Islet of Langerhans (tissue), 1 donor: ENCODE results near the gene UGT1A3.
"Not testable (repeated sequence)": the region's sequence is repeated elsewhere in the genome, so short reads cannot be mapped to it uniquely, and the experiment has no call there.

Source experiments
- FAIRE-seq: peaks from one replicate; lab custom pipeline; 2011; peaks lifted over from hg19 to GRCh38; lab: Jason Lieb, UNC

Gene UGT1A3

DNA sequence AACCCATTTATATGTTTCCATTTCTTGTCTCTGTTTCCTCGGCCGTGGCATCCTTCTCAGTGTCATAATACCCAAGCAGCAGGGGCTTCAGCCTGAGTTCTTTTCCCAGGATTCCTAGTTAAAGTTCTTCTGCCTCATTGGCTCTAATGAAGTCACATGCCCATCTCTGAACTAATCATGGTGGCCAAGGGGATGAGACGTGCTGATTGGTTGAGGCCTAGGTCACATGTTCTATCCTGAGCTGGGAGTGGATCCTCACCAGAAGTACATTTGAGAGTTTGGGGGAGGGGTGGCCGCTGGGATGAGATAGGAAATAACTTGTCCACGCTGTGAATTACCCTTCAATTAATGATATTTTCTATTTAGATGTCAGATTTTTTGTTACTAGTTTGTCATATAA is 19.9 kb upstream of the UGT1A3 start:
- no peak for FAIRE-seq

DNA sequence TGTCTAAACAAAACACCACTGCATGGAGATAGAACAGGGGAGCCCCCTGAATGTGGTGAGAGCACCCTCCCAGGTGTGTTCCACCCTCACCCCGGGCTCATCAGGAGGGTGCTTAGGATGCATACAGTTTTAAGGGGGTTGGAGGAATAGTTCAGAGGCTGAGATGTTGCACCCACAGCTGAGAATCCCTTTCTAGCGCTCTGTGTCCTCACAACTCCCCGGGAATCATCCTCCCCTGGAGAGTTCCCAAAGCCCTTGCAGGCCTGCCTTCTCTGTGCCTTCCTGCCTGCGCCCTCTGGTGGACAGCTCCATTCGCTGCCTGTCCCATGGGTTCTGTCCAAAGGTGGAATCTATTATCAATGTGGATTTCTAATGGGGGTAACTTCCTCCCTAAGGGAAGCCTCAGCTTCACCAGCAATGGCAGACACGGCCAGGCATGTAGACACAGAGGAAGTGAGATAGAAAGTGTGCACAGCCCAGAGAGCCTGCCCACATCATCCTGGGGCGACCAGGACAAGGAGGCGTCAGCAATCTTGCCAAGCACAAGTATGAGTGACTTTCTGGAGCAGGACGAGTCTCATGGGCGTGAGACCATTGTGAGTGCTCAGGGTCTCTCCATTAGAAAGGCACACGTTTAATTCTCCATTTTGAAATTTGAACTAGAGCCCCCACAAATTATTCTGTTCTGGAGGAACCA is 17.4 kb upstream of the UGT1A3 start:
- FAIRE-seq, result no peak

DNA sequence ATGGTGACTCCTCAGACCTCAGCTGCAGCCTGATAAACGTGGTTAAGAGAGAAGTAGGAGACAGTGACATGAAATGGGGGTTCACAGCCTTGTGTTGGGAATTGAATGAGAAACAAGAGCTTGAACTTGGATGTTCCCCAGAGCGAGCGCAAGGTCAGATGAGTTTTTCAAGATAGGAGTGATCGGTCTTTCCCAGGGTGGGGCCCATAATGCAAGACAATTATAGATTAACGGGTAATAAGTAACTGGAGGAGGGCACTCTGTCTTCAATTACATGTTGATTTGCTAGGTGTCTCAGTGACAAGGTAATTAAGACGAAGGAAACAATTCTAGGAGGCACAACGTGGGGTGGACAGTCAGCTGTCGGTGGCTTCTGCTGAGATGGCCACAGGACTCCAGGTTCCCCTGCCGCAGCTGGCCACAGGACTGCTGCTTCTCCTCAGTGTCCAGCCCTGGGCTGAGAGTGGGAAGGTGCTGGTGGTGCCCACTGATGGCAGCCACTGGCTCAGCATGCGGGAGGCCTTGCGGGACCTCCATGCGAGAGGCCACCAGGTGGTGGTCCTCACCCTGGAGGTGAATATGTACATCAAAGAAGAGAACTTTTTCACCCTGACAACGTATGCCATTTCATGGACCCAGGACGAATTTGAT is 16.1 kb upstream of the UGT1A3 start, which contains the start of gene UGT1A5:
Gene UGT1A5, plus strand, starts transcription at position 297 of the 651 bp plus-strand sequence. Its CDS starts 85 bp downstream, at position 382.
- no peak for FAIRE-seq

DNA sequence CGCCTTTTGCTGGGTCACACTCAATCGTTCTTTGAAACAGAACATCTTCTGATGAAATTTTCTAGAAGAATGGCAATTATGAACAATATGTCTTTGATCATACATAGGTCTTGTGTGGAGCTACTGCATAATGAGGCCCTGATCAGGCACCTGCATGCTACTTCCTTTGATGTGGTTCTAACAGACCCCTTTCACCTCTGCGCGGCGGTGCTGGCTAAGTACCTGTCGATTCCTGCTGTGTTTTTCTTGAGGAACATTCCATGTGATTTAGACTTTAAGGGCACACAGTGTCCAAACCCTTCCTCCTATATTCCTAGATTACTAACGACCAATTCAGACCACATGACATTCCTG is 15.6 kb upstream of the UGT1A3 start:
- no peak for FAIRE-seq

DNA sequence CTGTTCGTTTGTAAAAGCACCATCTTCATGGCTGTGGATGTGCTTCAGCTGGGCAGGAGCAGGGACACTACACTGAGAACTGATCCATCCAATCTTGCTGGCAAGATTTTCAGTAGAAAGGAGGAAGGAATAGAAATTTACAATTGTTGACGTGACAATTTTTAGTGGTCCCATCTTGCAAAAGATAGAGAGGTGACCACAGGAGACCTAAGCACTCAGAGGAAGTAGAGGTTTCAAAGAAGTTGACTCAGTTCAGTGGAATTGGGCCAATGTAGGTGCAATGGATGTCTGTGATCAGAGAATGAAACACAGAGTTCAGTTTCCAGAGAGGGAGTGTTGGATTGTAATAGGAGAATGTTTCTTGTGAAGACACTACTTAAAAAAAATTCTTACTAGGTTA is 14.7 kb upstream of the UGT1A3 start:
- no peak for FAIRE-seq

DNA sequence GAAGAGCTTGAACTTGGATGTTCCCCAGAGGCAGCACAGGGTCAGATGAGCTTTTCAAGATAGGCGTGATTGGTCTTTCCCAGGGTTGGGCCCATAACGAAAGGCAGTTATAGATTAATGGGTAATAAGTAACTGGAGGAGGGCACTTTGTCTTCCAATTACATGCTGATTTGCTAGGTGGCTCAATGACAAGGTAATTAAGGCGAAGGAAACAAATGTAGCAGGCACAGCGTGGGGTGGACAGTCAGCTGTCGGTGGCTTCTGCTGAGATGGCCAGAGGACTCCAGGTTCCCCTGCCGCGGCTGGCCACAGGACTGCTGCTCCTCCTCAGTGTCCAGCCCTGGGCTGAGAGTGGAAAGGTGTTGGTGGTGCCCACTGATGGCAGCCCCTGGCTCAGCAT is 10.3 kb upstream of the UGT1A3 start, which contains the start of gene UGT1A4:
Gene UGT1A4, plus strand, starts transcription at position 185 of the 400 bp plus-strand sequence. Its CDS starts 85 bp downstream, at position 270.
- FAIRE-seq, result no peak

DNA sequence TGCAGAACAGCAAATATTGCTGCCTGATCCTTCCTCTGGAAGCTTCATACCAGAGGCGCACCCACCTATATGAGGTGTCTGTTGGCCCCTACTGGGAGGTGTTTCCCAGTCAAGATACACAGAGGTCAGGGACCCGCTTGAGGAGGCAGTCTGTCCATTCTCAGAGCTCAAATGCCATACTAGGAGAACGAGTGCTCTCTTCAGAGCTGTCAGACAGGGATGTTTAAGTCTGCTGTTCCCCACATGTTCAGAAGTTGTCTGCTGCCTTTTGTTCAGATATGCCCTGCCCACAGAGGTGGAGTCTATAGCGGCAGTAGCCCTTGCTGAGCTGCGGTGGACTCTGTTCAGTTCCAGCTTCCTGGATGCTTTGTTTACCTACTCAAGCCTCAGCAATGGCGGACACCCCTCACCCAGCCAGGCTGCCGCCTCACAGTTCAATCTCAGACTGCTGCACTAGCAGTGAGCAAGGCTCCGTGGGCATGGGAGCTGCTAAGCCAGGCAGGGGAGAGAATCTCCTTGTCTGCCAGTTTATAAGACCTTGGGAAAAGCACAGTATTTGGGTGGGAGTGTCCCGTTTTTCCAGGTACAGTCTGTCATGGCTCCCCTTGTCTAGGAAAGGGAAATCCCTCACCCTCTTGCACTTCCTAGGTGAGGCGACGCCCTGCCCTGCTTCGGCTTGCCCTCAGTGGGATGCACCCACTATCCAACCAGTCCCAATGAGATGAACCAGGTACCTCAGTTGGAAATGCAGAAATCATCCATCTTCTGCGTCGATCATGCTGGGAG is 8.2 kb downstream of the UGT1A3 start:
- not testable (repeated sequence) for FAIRE-seq

DNA sequence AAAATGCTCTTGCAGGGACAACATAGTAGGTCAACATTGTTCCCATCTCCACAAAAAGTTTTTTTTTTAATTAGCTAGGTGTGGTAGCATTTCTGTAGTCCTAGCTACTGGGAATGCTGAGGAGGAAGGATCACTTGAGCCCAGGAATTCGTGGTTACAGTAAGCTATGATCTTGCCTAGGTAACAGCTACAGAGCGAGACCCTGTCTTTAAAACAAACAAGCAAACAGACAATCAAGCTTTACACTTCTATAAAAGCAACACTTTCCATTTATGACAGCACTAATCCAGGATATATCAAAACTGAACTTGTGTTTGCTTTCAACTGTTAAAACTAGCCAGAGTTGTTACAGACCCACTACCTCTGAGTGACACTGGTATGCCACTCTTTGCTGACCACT is 12.0 kb downstream of the UGT1A3 start:
- no peak for FAIRE-seq

DNA sequence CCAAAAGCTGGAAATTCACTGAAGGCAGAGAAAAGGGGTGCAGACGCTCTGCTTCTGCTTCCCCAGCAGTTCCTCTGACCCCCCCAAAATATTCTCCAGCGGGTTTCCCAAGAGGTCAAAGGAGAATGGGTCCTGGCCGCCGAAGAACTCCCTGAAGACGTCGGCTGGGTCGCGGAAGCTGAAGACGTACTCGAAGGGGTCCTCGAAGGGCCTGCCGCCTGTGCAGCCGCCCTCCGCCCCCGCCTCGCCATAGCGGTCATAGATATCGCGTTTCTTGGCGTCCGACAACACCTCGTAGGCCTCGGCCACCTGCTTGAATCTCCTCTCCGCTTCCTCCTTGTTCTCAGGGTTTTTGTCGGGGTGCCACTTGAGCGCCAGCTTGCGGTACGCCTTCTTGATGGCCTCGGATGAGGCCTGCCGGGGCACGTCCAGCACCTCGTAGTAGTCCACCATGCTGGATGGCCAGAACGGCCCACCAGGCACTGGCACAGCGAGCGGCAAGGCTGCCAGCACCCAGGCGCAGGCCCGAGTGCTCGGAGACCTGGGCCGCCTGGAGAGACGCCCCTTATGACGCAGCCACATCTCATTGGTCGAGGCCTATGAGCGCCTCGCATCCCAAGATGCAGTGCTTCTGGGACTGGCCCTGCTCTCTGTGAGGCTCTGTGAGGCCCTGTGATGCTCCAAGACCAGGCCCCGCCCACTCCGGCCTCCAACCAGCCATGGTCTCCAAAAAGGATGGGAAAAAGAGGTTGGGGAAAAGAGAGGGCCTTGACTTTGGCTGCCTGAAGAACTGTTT is 14.8 kb downstream of the UGT1A3 start:
- no peak for FAIRE-seq

DNA sequence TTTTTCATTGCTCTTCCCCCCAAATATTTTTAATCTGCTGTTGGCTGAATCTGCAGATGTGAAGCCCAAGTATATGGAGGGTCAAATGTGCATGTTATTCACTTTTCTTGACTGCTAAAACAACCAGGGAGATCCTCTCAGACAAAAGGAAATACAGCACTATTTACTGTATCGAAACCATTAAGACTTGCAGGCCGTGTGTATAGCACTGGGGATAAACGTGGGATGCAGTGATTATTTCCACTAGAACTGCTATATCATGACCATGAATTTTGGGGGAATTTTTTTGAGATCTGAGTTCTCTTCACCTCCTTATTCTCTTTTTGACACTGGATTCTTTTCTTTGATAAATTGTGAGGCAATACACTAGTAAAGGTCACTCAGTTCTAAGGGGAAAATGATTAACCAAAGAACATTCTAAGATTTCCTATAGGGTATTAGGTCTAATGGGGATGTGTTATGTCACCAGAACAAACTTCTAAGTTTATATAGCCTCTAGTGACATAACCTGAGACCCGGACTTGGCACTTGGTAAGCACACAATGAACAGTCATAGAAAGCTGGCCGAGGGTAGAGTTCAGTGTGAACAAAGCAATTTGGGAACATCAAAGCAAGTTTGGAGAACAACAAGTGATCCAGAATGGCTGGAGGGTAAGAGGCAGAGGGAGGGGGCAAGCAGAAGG is 16.4 kb downstream of the UGT1A3 start:
- no peak for FAIRE-seq

DNA sequence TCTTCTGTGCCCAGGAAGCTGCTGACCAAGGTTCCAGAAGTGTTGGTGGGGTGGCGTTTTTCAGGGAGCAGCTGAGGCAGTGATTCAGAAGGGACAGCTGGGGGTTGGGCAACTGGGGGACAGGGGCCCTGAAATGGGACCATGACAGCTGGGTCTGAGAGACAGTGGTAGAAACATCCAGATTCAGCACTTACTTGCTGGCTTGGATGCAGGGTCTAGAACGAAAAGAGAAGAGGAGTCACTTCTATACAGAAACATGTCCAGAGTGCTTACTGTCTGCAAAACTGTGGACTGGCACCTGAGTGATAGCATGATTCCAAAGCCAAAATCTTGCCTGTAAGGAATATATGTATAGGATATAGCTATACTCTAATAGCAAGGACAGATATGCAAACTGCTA is 17.0 kb downstream of the UGT1A3 start:
- not testable (repeated sequence) for FAIRE-seq

DNA sequence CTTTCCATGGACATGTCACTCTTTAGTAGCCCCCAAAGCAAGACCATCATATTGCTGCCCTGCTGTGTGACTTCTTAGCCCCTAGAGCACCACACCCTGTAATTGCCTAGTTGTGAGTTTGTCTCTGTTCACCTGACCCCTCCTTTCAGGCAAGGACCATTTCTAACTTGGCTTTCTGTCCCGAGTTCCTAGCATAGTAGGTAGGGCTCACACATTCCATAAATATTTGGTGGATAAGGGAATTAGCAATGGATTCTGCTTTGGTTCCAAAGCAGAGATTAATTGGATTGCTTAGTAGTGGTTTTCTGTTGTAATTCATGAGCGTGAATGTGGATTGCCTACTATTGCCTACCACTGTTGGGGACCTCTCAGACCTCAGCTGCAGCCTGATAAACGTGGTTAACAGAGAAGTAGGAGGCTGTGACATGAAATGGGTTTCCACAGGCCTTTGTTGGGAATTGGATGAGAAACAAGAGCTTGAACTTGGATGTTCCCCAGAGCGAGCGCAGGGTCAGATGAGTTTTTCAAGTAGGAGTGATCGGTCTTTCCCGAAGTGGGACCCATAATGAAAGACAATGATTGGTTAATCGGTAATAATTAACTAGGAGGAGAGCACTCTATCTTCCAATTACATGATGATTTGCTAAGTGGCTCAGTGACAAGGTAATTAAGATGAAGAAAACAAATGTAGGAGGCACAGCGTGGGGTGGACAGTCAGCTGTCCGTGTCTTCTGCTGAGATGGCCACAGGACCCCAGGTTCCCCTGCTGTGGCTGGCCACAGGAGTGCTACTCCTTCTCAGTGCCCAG is 17.8 kb downstream of the UGT1A3 start:
- no peak for FAIRE-seq

DNA sequence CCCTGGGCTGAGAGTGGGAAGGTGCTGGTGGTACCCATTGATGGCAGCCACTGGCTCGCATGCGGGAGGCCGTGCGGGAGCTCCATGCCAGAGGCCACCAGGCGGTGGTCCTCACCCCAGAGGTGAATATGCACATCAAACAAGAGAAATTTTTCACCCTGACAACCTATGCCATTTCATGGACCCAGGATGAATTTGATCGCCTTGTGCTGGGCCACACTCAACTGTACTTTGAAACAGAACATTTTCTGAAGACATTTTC is 18.4 kb downstream of the UGT1A3 start:
- FAIRE-seq, result no peak

DNA sequence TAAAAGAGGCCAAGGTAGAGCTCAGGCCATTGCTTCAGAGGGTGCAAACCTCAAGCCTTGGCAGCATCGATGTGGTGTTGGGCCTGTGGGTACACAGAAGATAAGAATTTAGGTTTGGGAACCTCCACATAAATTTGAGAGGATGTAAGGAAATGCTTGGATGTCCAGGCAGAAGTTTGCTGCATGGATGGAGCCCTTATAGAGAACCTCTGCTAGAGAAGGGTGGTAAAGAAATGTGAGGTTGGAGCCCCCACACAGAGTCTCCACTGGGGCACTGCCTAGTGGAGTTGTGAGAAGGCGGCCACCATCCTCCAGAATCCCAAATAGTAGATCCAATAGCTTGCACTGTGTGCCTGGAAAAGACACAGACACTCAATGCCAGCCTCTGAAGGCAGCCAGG is 21.8 kb downstream of the UGT1A3 start:
- not testable (repeated sequence) for FAIRE-seq

DNA sequence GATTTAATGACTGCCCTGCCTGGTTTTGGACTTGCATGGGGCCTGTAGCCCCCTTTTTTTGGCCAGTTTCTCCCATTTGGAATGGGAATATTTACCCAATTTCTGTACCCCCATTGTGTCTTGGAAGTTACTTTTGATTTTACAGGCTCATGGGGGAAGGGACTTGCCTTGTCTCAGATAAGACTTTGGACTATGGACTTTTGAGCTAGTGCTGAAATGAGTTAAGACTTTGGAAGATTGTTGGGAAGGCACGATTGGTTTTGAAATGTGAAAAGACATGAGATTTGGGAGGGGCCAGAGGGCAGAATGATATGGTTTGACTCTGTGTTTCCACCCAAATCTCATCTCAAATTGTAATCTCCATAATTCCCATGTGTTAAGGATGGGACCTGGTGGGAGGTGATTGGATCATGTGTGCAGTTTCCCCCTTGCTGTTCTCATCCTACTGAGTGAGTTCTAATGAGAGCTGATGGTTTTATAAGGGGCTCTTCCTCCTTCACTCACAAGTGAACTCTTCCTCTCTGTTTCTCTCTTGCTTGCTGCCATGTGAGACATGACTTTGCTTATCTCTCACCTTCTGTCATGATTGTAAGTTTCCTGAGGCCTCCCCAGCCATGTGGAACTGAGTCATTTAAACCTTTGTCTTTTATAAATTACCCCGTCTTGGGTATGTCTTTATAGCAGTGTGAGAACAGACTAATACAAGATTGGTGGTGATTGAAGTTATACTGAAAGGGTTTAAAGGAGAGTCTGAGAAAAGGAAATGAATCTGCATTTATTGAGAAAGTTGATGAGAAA is 22.6 kb downstream of the UGT1A3 start:
- not testable (repeated sequence) for FAIRE-seq

DNA sequence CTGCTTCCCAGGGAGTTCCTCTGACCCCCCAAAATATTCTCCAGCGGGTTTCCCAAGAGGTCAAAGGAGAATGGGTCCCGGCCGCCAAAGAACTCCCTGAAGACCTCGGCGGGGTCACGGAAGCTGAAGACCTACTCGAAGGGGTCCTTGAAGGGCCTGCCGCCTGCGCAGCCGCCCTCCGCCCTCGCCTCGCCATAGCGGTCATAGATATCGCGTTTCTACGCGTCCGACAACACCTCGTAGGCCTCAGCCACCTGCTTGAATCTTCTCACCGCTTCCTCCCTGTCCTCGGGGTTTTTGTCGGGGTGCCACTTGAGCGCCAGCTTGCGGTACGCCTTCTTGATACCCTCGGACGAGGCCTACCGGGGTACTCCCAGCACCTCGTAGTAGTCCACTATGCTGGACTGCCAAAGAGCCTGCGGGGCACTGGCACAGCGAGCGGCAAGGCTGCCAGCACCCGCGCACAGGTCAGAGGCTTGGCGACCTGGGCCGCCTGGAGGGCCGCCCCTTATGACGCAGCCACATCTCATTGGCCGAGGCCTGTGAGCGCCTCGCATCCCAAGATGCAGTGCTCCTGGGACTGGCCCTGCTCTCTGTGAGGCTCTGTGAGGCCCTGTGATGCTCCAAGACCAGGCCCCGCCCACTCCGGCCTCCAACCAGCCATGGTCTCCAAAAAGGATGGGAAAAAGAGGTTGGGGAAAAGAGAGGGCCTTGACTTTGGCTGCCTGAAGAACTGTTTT is 26.2 kb downstream of the UGT1A3 start:
- FAIRE-seq, result no peak

DNA sequence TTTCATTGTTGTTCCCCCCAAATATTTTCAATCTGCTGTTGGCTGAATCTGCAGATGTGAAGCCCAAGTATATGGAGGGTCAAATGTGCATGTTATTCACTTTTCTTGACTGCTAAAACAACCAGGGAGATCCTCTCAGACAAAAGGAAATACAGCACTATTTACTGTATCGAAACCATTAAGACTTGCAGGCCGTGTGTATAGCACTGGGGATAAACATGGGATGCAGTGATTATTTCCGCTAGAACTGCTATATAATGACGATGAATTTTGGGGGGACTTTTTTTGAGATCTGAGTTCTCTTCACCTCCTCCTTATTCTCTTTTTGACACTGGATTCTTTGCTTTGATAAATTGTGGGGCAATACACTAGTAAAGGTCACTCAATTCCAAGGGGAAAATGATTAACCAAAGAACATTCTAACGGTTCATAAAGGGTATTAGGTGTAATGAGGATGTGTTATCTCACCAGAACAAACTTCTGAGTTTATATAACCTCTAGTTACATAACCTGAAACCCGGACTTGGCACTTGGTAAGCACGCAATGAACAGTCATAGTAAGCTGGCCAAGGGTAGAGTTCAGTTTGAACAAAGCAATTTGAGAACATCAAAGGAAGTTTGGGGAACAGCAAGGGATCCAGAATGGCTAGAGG is 27.7 kb downstream of the UGT1A3 start:
- no peak for FAIRE-seq

DNA sequence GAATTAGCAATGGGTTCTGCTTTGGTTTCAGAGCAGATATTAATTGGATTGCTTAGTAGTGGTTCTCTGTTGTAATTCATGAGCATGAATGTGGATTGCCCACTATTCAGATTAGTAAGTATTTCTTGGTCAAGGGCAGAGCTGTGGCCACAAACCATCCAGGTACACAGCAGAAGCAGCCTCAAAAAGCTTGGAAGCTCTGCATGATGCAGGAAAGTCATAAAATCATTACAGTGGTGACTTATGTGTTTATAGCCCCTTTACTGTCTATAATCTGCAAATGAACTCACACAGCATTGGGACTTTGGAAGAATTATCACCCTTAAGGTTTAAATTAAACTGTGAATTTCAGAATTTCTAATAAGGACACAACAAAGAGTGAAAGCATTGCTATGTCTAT is 29.3 kb downstream of the UGT1A3 start:
- no peak for FAIRE-seq

DNA sequence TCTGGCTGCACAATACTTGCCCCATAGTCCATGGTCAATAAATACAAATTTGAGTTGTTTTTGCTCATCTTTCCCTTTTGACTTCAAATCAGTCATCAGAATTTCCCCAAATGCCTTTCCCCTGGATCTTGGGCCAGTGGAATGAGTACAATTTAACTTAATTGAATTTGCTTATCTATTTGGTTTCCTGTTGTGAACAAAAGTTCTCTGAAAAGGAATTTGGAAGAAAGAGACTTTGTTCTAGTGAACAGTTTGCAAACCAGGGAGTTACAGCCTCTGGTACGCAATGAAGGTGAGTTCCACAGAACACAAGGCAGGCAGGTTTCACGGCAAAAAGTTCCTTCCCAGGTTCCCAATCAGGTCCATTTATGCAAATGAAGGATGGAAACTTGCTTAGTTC is 30.0 kb downstream of the UGT1A3 start:
- FAIRE-seq, result no peak
